GM12878 (cell line): ENCODE measurements around the gene DNAAF9. TPM values are rescaled to one million over a fixed set of nuclear protein-coding genes. Genes with fewer than 3 reads are reported as not detected.

Source experiments
- ATAC-seq: fragments of 200-7000 bp; cut with Tn5 transposase; 3 replicates; pipeline ENCODE4 v1.9.1; 2020; ENCODE audit warnings: mild to moderate bottlenecking, moderate library complexity
- BruUV-seq: library from RNA; stranded (reverse); fragments of 400-500 nt; replicated peaks from 2 replicates; lab custom pipeline; 2021; lab: Mats Ljungman, UMichigan
- CTCF ChIA-PET: fragments of 300-600 bp; sonication (Branson Sonifier 250); formaldehyde crosslinking; extraction: SDS; loops from one replicate; lab custom pipeline; 2021; ENCODE audit warnings: inconsistent platforms; lab: Yijun Ruan, JAX
- POLR2A ChIA-PET: fragments of 350-600 bp; formaldehyde crosslinking; extraction: SDS; loops from one replicate; lab custom pipeline; 2021; ENCODE audit warnings: inconsistent platforms; lab: Charles Lee
- RAD21 ChIA-PET: fragments of 300-600 bp; sonication (Branson Sonifier 250); formaldehyde crosslinking; loops from one replicate; lab custom pipeline; 2023; ENCODE audit warnings: antibody characterized with exemption; ENCODE audit not compliant: unreplicated experiment; lab: Charles Lee
- SMC1A ChIA-PET: fragments of 300-600 bp; sonication (Branson Sonifier 250); formaldehyde crosslinking; loops from one replicate; lab custom pipeline; 2023; ENCODE audit not compliant: unreplicated experiment, uncharacterized antibody; lab: Charles Lee
- DNase-seq: peaks from one replicate; pipeline ENCODE4 v3.0.0-alpha.2; 2011; ENCODE audit warnings: low read depth, low spot score
- FAIRE-seq: peaks from 3 replicates; lab custom pipeline; 2011; peaks lifted over from hg19 to GRCh38; lab: Jason Lieb, UNC
- H2AFZ ChIP-seq: 2 replicates; pipeline ENCODE4 v1.6.0; 2011; ENCODE audit warnings: low read depth, low read length, control low read depth; ENCODE audit not compliant: control insufficient read depth
- H3K27ac ChIP-seq: 2 replicates; pipeline ENCODE4 v1.5.1; 2011; ENCODE audit warnings: control low read depth; ENCODE audit not compliant: control insufficient read depth, insufficient read depth
- H3K27me3 ChIP-seq, 2 experiments: replicated peaks in 1 of 2; 2 replicates each; pipeline versions ENCODE4 v1.6.0 to v1.6.1; 2011; ENCODE audit warnings: low read length in 1 of 2; ENCODE audit not compliant: control insufficient read depth in 2 of 2, insufficient read depth in 2 of 2
- H3K36me3 ChIP-seq, 2 experiments: 2 replicates each; pipeline ENCODE4 v1.5.1; 2011; ENCODE audit warnings: low read length in 1 of 2; ENCODE audit not compliant: control insufficient read depth in 2 of 2, insufficient read depth in 2 of 2
- H3K4me1 ChIP-seq: 2 replicates; pipeline ENCODE4 v1.6.1; 2011; ENCODE audit warnings: mild to moderate bottlenecking, low read length, moderate library complexity, mixed read lengths; ENCODE audit not compliant: control insufficient read depth, insufficient read depth
- H3K4me2 ChIP-seq: 2 replicates; pipeline ENCODE4 v1.6.0; 2011; ENCODE audit warnings: control low read depth; ENCODE audit not compliant: control insufficient read depth, insufficient read depth
- H3K4me3 ChIP-seq: fragments of 200-600 bp; sonication (generic); 2 replicates; pipeline ENCODE4 v1.5.1; 2016
- H3K79me2 ChIP-seq: 2 replicates; pipeline ENCODE4 v1.6.0; 2011; ENCODE audit warnings: low read length; ENCODE audit not compliant: control insufficient read depth, insufficient read depth
- H3K9ac ChIP-seq: 2 replicates; pipeline ENCODE4 v1.8.0; 2011; ENCODE audit warnings: low read length, control low read depth, mixed read lengths; ENCODE audit not compliant: control insufficient read depth, insufficient read depth
- H3K9me3 ChIP-seq: replicated peaks from 3 replicates; pipeline ENCODE4 v1.5.1; 2011; ENCODE audit warnings: mild to moderate bottlenecking, low read length; ENCODE audit not compliant: control insufficient read depth, insufficient read depth
- H4K20me1 ChIP-seq: 2 replicates; pipeline ENCODE4 v1.6.0; 2011; ENCODE audit not compliant: control insufficient read depth, insufficient read depth
- CHD4 ChIP-seq: fragments of 200-600 bp; sonication (generic); IDR thresholded peaks from 2 replicates; pipeline ENCODE4 v1.6.1; 2016; ENCODE audit warnings: mild to moderate bottlenecking
- KLF5 ChIP-seq: fragments of 450-650 bp; IDR thresholded peaks from 2 replicates; pipeline ENCODE4 v1.6.1; 2014; ENCODE audit warnings: mild to moderate bottlenecking; ENCODE audit not compliant: partially characterized antibody
- POU2F2 ChIP-seq: IDR thresholded peaks from 3 replicates; pipeline ENCODE4 v1.6.1; 2011; ENCODE audit warnings: low read depth, mild to moderate bottlenecking, low read length, borderline replicate concordance
- RAD21 ChIP-seq: IDR thresholded peaks from 2 replicates; pipeline ENCODE4 v1.6.1; 2011; ENCODE audit warnings: mild to moderate bottlenecking, low read depth, low read length, moderate library complexity; ENCODE audit not compliant: insufficient read depth
- TCF12 ChIP-seq: IDR thresholded peaks from 2 replicates; pipeline ENCODE4 v1.6.1; 2011; ENCODE audit warnings: low read depth, mild to moderate bottlenecking, low read length
- ZNF24 ChIP-seq: fragments of 450-650 bp; IDR thresholded peaks from 2 replicates; pipeline ENCODE4 v1.6.1; 2017; ENCODE audit warnings: antibody characterized with exemption, mild to moderate bottlenecking
- WGBS: methylation state at CpG from one replicate; pipeline ENCODE4 v1.1.6; 2016; ENCODE audit warnings: low lambda C conversion rate; ENCODE audit not compliant: insufficient replicate concordance, insufficient coverage; ENCODE audit errors: missing lambda C conversion rate; 5-methylcytosine and 5-hydroxymethylcytosine counted together
- in situ Hi-C: fragments of 300-500 bp; cut with MboI; formaldehyde crosslinking; loops from 9 replicates; pipeline ENCODE4 v1.14.3; 2018; ENCODE audit warnings: mixed read lengths
- intact Hi-C: fragments of 100-400 bp; cut with micrococcal nuclease; formaldehyde crosslinking; loops from one replicate; pipeline ENCODE4 v1.14.2; 2022; ENCODE audit not compliant: unreplicated experiment
- polyA plus RNA-seq, 11 experiments: library from polyadenylated mRNA; depleted of rRNA in 4 of 11; unstranded in 6 of 11; stranded (reverse) in 5 of 11; fragments of >200 nt; fragmentation: Nextera tagmentation in 4 of 11; fragmentation: Illumina TruSeq in 1 of 11; extraction: Ambion mirVana in 4 of 11; extraction: Trizol in 1 of 11; gene quantifications; 1 replicate in 1 of 11; 2 replicates in 10 of 11; pipeline versions ENCODE4 v1.2.1 to v1.2.3, GENCODE V29; 2011 to 2016; ENCODE audit warnings: inconsistent platforms in 2 of 11, missing spikeins in 2 of 11, low read depth in 1 of 11
- small RNA-seq: library from RNA; depleted of rRNA; stranded (forward); fragments of <200 nt; gene quantifications from one replicate; pipeline ENCODE3, GENCODE V24; 2014
- total RNA-seq, 4 experiments: library from RNA; depleted of rRNA in 3 of 4; stranded (reverse); fragments of >200 nt in 3 of 4; fragmentation: Illumina TruSeq in 1 of 4; extraction: Trizol in 1 of 4; gene quantifications; 2 replicates each; pipeline versions ENCODE4 v1.2.1 to v1.2.3, GENCODE V29; 2013 to 2021

DNAAF9 gene
- total and polyA plus RNA-seq, 10 of the 15 experiments (the other 5 are each of a cell fraction or from before 2014, with no cell fraction given) = 0.08 to 2.1 (median 1.3) TPM

DNA sequence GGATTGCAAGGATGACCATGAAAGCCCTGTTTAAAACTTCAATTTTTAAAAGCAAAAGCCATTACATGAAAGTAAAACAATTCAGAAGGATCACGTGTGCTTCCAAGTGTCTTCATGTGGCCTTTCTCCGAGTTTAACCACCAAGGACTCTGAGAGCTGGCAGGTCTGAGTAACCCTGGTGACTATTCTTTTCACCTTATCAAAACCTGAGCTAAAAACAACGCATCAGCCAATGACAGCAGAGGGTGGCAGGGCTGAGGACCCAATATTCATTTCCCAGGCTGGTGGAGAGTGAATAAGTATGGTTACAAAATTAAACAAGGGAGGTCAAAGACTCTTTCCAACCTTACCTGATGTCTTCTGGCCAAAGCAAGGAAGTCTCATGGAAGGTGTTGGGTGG is 46.7 kb downstream of the DNAAF9 start:
- POLR2A ChIA-PET = no interaction called here
- CTCF ChIA-PET = no interaction called here
- in situ Hi-C loops = no loop called here

GRCh38 chr20:3358676-3359340 is 48.7 kb downstream of the DNAAF9 start:
- ATAC-seq (no peak), FAIRE-seq (no peak), DNase-seq (no peak)
- Histone ChIP-seq H3K36me3 (no peaks in the 10 kb centered on the region), H2AFZ (no peak overlapping the region), H3K27ac (no peak overlapping the region), H3K79me2 (no peaks in the 10 kb centered on the region), H3K4me1 (no peaks in the 10 kb centered on the region), H3K9me3 (no peaks in the 10 kb centered on the region), H4K20me1 (no peaks in the 10 kb centered on the region), H3K4me3 (no peak overlapping the region), H3K4me2 (no peak overlapping the region), H3K9ac (no peak overlapping the region), H3K27me3 (no peaks in the 10 kb centered on the region)
- ChIA-PET POLR2A (no interaction called here), SMC1A (no interaction called here), RAD21 (no interaction called here), CTCF (interaction anchor here (0.6 to 1.1 kb wide), 2 partner anchors 58 to 193 kb away, joined by 3 read pairs; no protein-coding TSS in a partner anchor)
- WGBS = 55% methylated on average over 5 of the region's 5 CpGs
- in situ Hi-C loops = no loop called here
- TF ChIP-seq ZNF24 (no peak), RAD21 (peak; percentile 28; the same call in 1 of the 2 replicates)
- intact Hi-C loops = no loop called here
- BruUV-seq = no TSS peak

More for the DNA sequence above, 46.7 kb downstream of the DNAAF9 start:
- Histone ChIP-seq H3K4me3 (no peak overlapping the region), H3K4me1 (no peaks in the 10 kb centered on the region), H3K36me3 (no peaks in the 10 kb centered on the region), H3K9ac (no peak overlapping the region), H3K9me3 (no peaks in the 10 kb centered on the region), H4K20me1 (no peaks in the 10 kb centered on the region), H3K27me3 (no peaks in the 10 kb centered on the region), H3K27ac (no peak overlapping the region), H2AFZ (no peak overlapping the region), H3K4me2 (no peak overlapping the region), H3K79me2 (no peaks in the 10 kb centered on the region)
- ChIA-PET RAD21 (no interaction called here), SMC1A (no interaction called here)
- intact Hi-C loops = no loop called here
- ATAC-seq = no peak
- WGBS = 0% methylated on average over 3 of the region's 3 CpGs
- no peak for DNase-seq
- FAIRE-seq = no peak
- no TSS peak for BruUV-seq
- no peak for TF ChIP-seq POU2F2
- TF ChIP-seq CHD4 = no peak
- no peak for TF ChIP-seq KLF5
- TF ChIP-seq TCF12 = no peak

Small RNA genes within 50 kb of the gene (small RNA-seq; reads per million reads assigned to genes)
- gene RF00012 (not detected), gene RNU6-1019P (not detected)

Other genes with a start within 250 kb of the DNAAF9 start
- gene FASTKD5, start 247.8 kb downstream of the DNAAF9 start, total RNA-seq (2014; rRNA removed) = 29.8 and 30.4 TPM in 2 replicates
- 27.0 and 30.0 TPM in 2 replicates for gene FASTKD5, start 247.8 kb downstream of the DNAAF9 start, total RNA-seq (2014; rRNA removed; fragmentation: Illumina TruSeq; extraction: Trizol)
- gene FASTKD5, start 247.8 kb downstream of the DNAAF9 start, total RNA-seq (2021) = 23.7 and 25.5 TPM in 2 replicates
- gene FASTKD5, start 247.8 kb downstream of the DNAAF9 start, polyA plus RNA-seq (2011; rRNA removed) = 33.7 and 34.7 TPM in 2 replicates
- 30.0 and 31.4 TPM in 2 replicates for gene FASTKD5, start 247.8 kb downstream of the DNAAF9 start, polyA plus RNA-seq (2014; fragmentation: Illumina TruSeq; extraction: Trizol)
- 10 to 100 TPM; 23.3 to 38.5 TPM for gene FASTKD5, start 247.8 kb downstream of the DNAAF9 start, polyA plus RNA-seq (2014; fragmentation: Nextera tagmentation; extraction: Ambion mirVana)
- 24.0 and 28.0 TPM in 2 replicates for gene FASTKD5, start 247.8 kb downstream of the DNAAF9 start, polyA plus RNA-seq (2014; rRNA removed)
- gene FASTKD5, start 247.8 kb downstream of the DNAAF9 start, polyA plus RNA-seq (2016; fragmentation: Nextera tagmentation; extraction: Ambion mirVana) = 10 to 100 TPM; 39.0 to 41.0 TPM
- gene UBOX5, start 247.8 kb downstream of the DNAAF9 start, total RNA-seq (2014; rRNA removed) = 3.9 and 4.0 TPM in 2 replicates
- gene UBOX5, start 247.8 kb downstream of the DNAAF9 start, total RNA-seq (2014; rRNA removed; fragmentation: Illumina TruSeq; extraction: Trizol) = 1.9 and 2.0 TPM in 2 replicates
- 4.4 and 5.5 TPM in 2 replicates for gene UBOX5, start 247.8 kb downstream of the DNAAF9 start, total RNA-seq (2021)
- gene UBOX5, start 247.8 kb downstream of the DNAAF9 start, polyA plus RNA-seq (2011; rRNA removed) = 1.5 and 1.7 TPM in 2 replicates
- gene UBOX5, start 247.8 kb downstream of the DNAAF9 start, polyA plus RNA-seq (2014; fragmentation: Illumina TruSeq; extraction: Trizol) = 1.8 and 2.7 TPM in 2 replicates
- gene UBOX5, start 247.8 kb downstream of the DNAAF9 start, polyA plus RNA-seq (2014; fragmentation: Nextera tagmentation; extraction: Ambion mirVana) = under 1 TPM; 0.37 to 0.47 TPM
- gene UBOX5, start 247.8 kb downstream of the DNAAF9 start, polyA plus RNA-seq (2014; rRNA removed) = 2.6 and 2.8 TPM in 2 replicates
- 1 to 10 TPM; 4.2 to 4.8 TPM for gene UBOX5, start 247.8 kb downstream of the DNAAF9 start, polyA plus RNA-seq (2016; fragmentation: Nextera tagmentation; extraction: Ambion mirVana)
- 0.33 and 0.56 TPM in 2 replicates for gene LZTS3, start 234.1 kb downstream of the DNAAF9 start, total RNA-seq (2014; rRNA removed)
- gene LZTS3, start 234.1 kb downstream of the DNAAF9 start, total RNA-seq (2014; rRNA removed; fragmentation: Illumina TruSeq; extraction: Trizol) = 0.18 TPM in 2 replicates
- 0.44 and 0.48 TPM in 2 replicates for gene LZTS3, start 234.1 kb downstream of the DNAAF9 start, total RNA-seq (2021)
- gene LZTS3, start 234.1 kb downstream of the DNAAF9 start, polyA plus RNA-seq (2011; rRNA removed) = 0.37 and 0.64 TPM in 2 replicates
- 0.08 and 0.26 TPM in 2 replicates for gene LZTS3, start 234.1 kb downstream of the DNAAF9 start, polyA plus RNA-seq (2014; fragmentation: Illumina TruSeq; extraction: Trizol)
- gene LZTS3, start 234.1 kb downstream of the DNAAF9 start, polyA plus RNA-seq (2014; fragmentation: Nextera tagmentation; extraction: Ambion mirVana) = under 1 TPM; 0.03 to 0.04 TPM
- gene LZTS3, start 234.1 kb downstream of the DNAAF9 start, polyA plus RNA-seq (2014; rRNA removed) = 0.48 and 0.90 TPM in 2 replicates
- under 1 TPM; 0.08 to 0.11 TPM for gene LZTS3, start 234.1 kb downstream of the DNAAF9 start, polyA plus RNA-seq (2016; fragmentation: Nextera tagmentation; extraction: Ambion mirVana)
- 38.7 and 41.1 TPM in 2 replicates for gene DDRGK1, start 203.0 kb downstream of the DNAAF9 start, total RNA-seq (2014; rRNA removed)
- 28.3 and 31.2 TPM in 2 replicates for gene DDRGK1, start 203.0 kb downstream of the DNAAF9 start, total RNA-seq (2014; rRNA removed; fragmentation: Illumina TruSeq; extraction: Trizol)
- gene DDRGK1, start 203.0 kb downstream of the DNAAF9 start, total RNA-seq (2021) = 40.2 and 55.2 TPM in 2 replicates
- 27.8 and 40.7 TPM in 2 replicates for gene DDRGK1, start 203.0 kb downstream of the DNAAF9 start, polyA plus RNA-seq (2011; rRNA removed)
- gene DDRGK1, start 203.0 kb downstream of the DNAAF9 start, polyA plus RNA-seq (2014; fragmentation: Illumina TruSeq; extraction: Trizol) = 9.5 and 21.0 TPM in 2 replicates
- 1 to 10 TPM; 4.0 to 8.9 TPM for gene DDRGK1, start 203.0 kb downstream of the DNAAF9 start, polyA plus RNA-seq (2014; fragmentation: Nextera tagmentation; extraction: Ambion mirVana)
- gene DDRGK1, start 203.0 kb downstream of the DNAAF9 start, polyA plus RNA-seq (2014; rRNA removed) = 40.8 and 45.0 TPM in 2 replicates
- 10 to 100 TPM; 42.0 to 49.5 TPM for gene DDRGK1, start 203.0 kb downstream of the DNAAF9 start, polyA plus RNA-seq (2016; fragmentation: Nextera tagmentation; extraction: Ambion mirVana)
- 79.8 and 91.8 TPM in 2 replicates for gene ITPA, start 198.2 kb downstream of the DNAAF9 start, total RNA-seq (2014; rRNA removed)
- gene ITPA, start 198.2 kb downstream of the DNAAF9 start, total RNA-seq (2014; rRNA removed; fragmentation: Illumina TruSeq; extraction: Trizol) = 46.5 and 48.4 TPM in 2 replicates
- 78.7 and 86.1 TPM in 2 replicates for gene ITPA, start 198.2 kb downstream of the DNAAF9 start, total RNA-seq (2021)
- 29.1 and 38.5 TPM in 2 replicates for gene ITPA, start 198.2 kb downstream of the DNAAF9 start, polyA plus RNA-seq (2011; rRNA removed)
- gene ITPA, start 198.2 kb downstream of the DNAAF9 start, polyA plus RNA-seq (2014; fragmentation: Illumina TruSeq; extraction: Trizol) = 30.8 and 44.4 TPM in 2 replicates
- 10 to 100 TPM in 1 of 2 experiments, 1 to 10 TPM in 1; 5.5 to 30.2 TPM for gene ITPA, start 198.2 kb downstream of the DNAAF9 start, polyA plus RNA-seq (2014; fragmentation: Nextera tagmentation; extraction: Ambion mirVana)
- 91.2 and 103 TPM in 2 replicates for gene ITPA, start 198.2 kb downstream of the DNAAF9 start, polyA plus RNA-seq (2014; rRNA removed)
- gene ITPA, start 198.2 kb downstream of the DNAAF9 start, polyA plus RNA-seq (2016; fragmentation: Nextera tagmentation; extraction: Ambion mirVana) = 100 to 1,000 TPM; 112 to 124 TPM
- 0.76 and 1.6 TPM in 2 replicates for gene SLC4A11, start 168.5 kb downstream of the DNAAF9 start, total RNA-seq (2014; rRNA removed)
- 0.28 and 0.40 TPM in 2 replicates for gene SLC4A11, start 168.5 kb downstream of the DNAAF9 start, total RNA-seq (2014; rRNA removed; fragmentation: Illumina TruSeq; extraction: Trizol)
- 1.9 and 2.3 TPM in 2 replicates for gene SLC4A11, start 168.5 kb downstream of the DNAAF9 start, total RNA-seq (2021)
- 0.07 TPM in 1 of 2 replicates, not detected in the other for gene SLC4A11, start 168.5 kb downstream of the DNAAF9 start, polyA plus RNA-seq (2011; rRNA removed)
- 0.10 and 0.78 TPM in 2 replicates for gene SLC4A11, start 168.5 kb downstream of the DNAAF9 start, polyA plus RNA-seq (2014; fragmentation: Illumina TruSeq; extraction: Trizol)
- under 1 TPM; 0.15 to 0.18 TPM for gene SLC4A11, start 168.5 kb downstream of the DNAAF9 start, polyA plus RNA-seq (2014; fragmentation: Nextera tagmentation; extraction: Ambion mirVana)
- gene SLC4A11, start 168.5 kb downstream of the DNAAF9 start, polyA plus RNA-seq (2014; rRNA removed) = 1.5 and 2.0 TPM in 2 replicates
- 1 to 10 TPM; 1.5 to 1.9 TPM for gene SLC4A11, start 168.5 kb downstream of the DNAAF9 start, polyA plus RNA-seq (2016; fragmentation: Nextera tagmentation; extraction: Ambion mirVana)
- gene ATRN, start 63.3 kb upstream of the DNAAF9 start, total RNA-seq (2014; rRNA removed) = 7.4 and 7.6 TPM in 2 replicates
- 6.5 and 6.7 TPM in 2 replicates for gene ATRN, start 63.3 kb upstream of the DNAAF9 start, total RNA-seq (2014; rRNA removed; fragmentation: Illumina TruSeq; extraction: Trizol)
- gene ATRN, start 63.3 kb upstream of the DNAAF9 start, total RNA-seq (2021) = 10.5 and 11.6 TPM in 2 replicates
- gene ATRN, start 63.3 kb upstream of the DNAAF9 start, polyA plus RNA-seq (2011; rRNA removed) = 9.7 and 11.1 TPM in 2 replicates
- gene ATRN, start 63.3 kb upstream of the DNAAF9 start, polyA plus RNA-seq (2014; fragmentation: Illumina TruSeq; extraction: Trizol) = 9.2 and 10.0 TPM in 2 replicates
- gene ATRN, start 63.3 kb upstream of the DNAAF9 start, polyA plus RNA-seq (2014; fragmentation: Nextera tagmentation; extraction: Ambion mirVana) = 1 to 10 TPM in 1 of 2 experiments, under 1 TPM in 1; 0.71 to 1.5 TPM
- gene ATRN, start 63.3 kb upstream of the DNAAF9 start, polyA plus RNA-seq (2014; rRNA removed) = 8.1 and 8.3 TPM in 2 replicates
- gene ATRN, start 63.3 kb upstream of the DNAAF9 start, polyA plus RNA-seq (2016; fragmentation: Nextera tagmentation; extraction: Ambion mirVana) = 1 to 10 TPM; 4.8 to 5.0 TPM